Fibroblast of lung (primary cell): ENCODE measurements around the gene MS4A10. TPM values are rescaled to one million over a fixed set of nuclear protein-coding genes. Genes with fewer than 3 reads are reported as not detected.

Experiments
- DNase-seq, 2 donors: peaks; one replicate each; pipeline versions ENCODE4 v3.0.0 to v3.0.0-alpha.2; 2010; ENCODE audit warnings: low read depth in 2 of 2
- H2AFZ ChIP-seq: 2 replicates; pipeline ENCODE4 v1.5.1; 2012; ENCODE audit warnings: low read length, control low read depth, inconsistent platforms
- H3K27ac ChIP-seq: 2 replicates; pipeline ENCODE4 v1.5.1; 2011; ENCODE audit warnings: low read length, control low read depth; ENCODE audit not compliant: insufficient read depth
- H3K27me3 ChIP-seq: 2 replicates; pipeline ENCODE4 v1.5.1; 2011; ENCODE audit warnings: mild to moderate bottlenecking, low read length; ENCODE audit not compliant: control insufficient read depth, insufficient read depth
- H3K36me3 ChIP-seq: 2 replicates; pipeline ENCODE4 v1.5.1; 2011; ENCODE audit warnings: low read length; ENCODE audit not compliant: control insufficient read depth, insufficient read depth
- H3K4me1 ChIP-seq: 2 replicates; pipeline ENCODE4 v1.5.1; 2011; ENCODE audit warnings: low read length; ENCODE audit not compliant: control insufficient read depth, insufficient read depth; ENCODE audit errors: extremely low read depth
- H3K4me2 ChIP-seq: 2 replicates; pipeline ENCODE4 v1.5.1; 2011; ENCODE audit warnings: low read length, control low read depth; ENCODE audit not compliant: insufficient read depth; ENCODE audit errors: extremely low read depth
- H3K4me3 ChIP-seq, 4 experiments: fragments of 200-600 bp in 1 of 4; sonication (generic) in 1 of 4; replicated peaks in 1 of 4; 2 replicates each; pipeline ENCODE4 v1.5.1; 2011 to 2016; ENCODE audit warnings: low read length in 4 of 4, low read depth in 3 of 4, mild to moderate bottlenecking in 3 of 4, control low read depth in 2 of 4, inconsistent platforms in 1 of 4, mixed read lengths in 1 of 4; ENCODE audit not compliant: insufficient read depth in 1 of 4; ENCODE audit errors: control extremely low read depth in 1 of 4
- H3K79me2 ChIP-seq: 2 replicates; pipeline ENCODE4 v1.5.1; 2012; ENCODE audit warnings: mild to moderate bottlenecking, low read length, inconsistent platforms; ENCODE audit not compliant: control insufficient read depth, insufficient read depth
- H3K9ac ChIP-seq: 2 replicates; pipeline ENCODE4 v1.5.1; 2011; ENCODE audit warnings: mild to moderate bottlenecking, low read length, control low read depth; ENCODE audit not compliant: insufficient read depth
- H3K9me3 ChIP-seq: 2 replicates; pipeline ENCODE4 v1.5.1; 2012; ENCODE audit warnings: low read depth, low read length; ENCODE audit not compliant: control insufficient read depth, insufficient read depth
- H4K20me1 ChIP-seq: 2 replicates; pipeline ENCODE4 v1.5.1; 2011; ENCODE audit warnings: low read length; ENCODE audit not compliant: control insufficient read depth, insufficient read depth; ENCODE audit errors: extremely low read depth
- EZH2 ChIP-seq: IDR thresholded peaks from 2 replicates; pipeline ENCODE4 v1.5.1; 2012; ENCODE audit warnings: low read length, control low read depth, mild to moderate bottlenecking; ENCODE audit errors: missing control alignments
- polyA plus RNA-seq, 2 donors: library from polyadenylated mRNA; depleted of rRNA in 1 of 2; stranded (reverse) in 1 of 2; unstranded in 1 of 2; fragments of >200 nt; gene quantifications; 2 replicates each; pipeline ENCODE4 v1.2.1, GENCODE V29; 2011 to 2012; ENCODE audit warnings: missing spikeins in 1 of 2
- total RNA-seq: library from RNA; depleted of rRNA; stranded (reverse); fragments of >200 nt; gene quantifications from 2 replicates; pipeline ENCODE4 v1.2.1, GENCODE V29; 2014
- TF ChIP-seq, protein P1 (sequence below), 2 donors: IDR thresholded peaks in 1 of 2; conservative IDR thresholded peaks in 1 of 2; 1 replicate in 1 of 2; 2 replicates in 1 of 2; pipeline ENCODE4 v1.5.1; 2011 to 2012; ENCODE audit warnings: low read length in 2 of 2, control low read depth in 1 of 2, inconsistent platforms in 1 of 2, low read depth in 1 of 2, mild to moderate bottlenecking in 1 of 2

Gene MS4A10
- total and polyA plus RNA-seq, 2 donors (not counting 1 experiment from before 2014, with no cell fraction given), result not detected

DNA sequence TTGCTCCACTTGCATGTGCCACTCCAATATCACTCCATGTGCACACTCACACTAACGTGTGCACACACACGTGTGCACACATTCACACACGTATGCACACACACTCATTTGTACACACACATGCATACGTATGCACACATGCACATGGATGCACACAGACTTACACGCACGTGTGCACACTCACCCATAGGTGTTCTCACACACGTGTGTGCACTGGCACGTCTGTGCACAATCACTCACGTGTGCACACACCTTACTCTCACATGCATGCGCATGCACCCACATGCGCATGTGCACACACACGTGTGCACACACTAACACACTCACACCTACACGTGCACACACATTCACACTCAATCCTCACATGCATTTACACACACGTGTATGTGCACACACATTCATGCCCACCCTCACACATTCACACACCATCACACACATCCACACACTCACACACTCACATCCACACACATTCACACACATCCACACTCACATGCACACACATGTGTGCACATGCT is 37.7 kb upstream of the MS4A10 start:
- Histone ChIP-seq H3K27me3 (no peaks in the 10 kb centered on the region), H2AFZ (no peak overlapping the region), H3K4me2 (no peak overlapping the region), H3K4me3 (no peak overlapping the region), H3K9me3 (no peaks in the 10 kb centered on the region), H3K9ac (no peak overlapping the region), H3K4me1 (no peaks in the 10 kb centered on the region), H3K36me3 (no peaks in the 10 kb centered on the region), H3K27ac (no peak overlapping the region), H4K20me1 (no peaks in the 10 kb centered on the region), H3K79me2 (no peaks in the 10 kb centered on the region)
- no peak for DNase-seq
- TF ChIP-seq EZH2, result no peak
- TF ChIP-seq, protein P1, sequence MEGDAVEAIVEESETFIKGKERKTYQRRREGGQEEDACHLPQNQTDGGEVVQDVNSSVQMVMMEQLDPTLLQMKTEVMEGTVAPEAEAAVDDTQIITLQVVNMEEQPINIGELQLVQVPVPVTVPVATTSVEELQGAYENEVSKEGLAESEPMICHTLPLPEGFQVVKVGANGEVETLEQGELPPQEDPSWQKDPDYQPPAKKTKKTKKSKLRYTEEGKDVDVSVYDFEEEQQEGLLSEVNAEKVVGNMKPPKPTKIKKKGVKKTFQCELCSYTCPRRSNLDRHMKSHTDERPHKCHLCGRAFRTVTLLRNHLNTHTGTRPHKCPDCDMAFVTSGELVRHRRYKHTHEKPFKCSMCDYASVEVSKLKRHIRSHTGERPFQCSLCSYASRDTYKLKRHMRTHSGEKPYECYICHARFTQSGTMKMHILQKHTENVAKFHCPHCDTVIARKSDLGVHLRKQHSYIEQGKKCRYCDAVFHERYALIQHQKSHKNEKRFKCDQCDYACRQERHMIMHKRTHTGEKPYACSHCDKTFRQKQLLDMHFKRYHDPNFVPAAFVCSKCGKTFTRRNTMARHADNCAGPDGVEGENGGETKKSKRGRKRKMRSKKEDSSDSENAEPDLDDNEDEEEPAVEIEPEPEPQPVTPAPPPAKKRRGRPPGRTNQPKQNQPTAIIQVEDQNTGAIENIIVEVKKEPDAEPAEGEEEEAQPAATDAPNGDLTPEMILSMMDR (conservative IDR thresholded peaks at IDR 0.05 in 1 of 2, IDR thresholded peaks at IDR 0.05 in 1 of 2; ENCODE audit: low read depth in 1 of 2, low read length in 2 of 2), result no peak

DNA sequence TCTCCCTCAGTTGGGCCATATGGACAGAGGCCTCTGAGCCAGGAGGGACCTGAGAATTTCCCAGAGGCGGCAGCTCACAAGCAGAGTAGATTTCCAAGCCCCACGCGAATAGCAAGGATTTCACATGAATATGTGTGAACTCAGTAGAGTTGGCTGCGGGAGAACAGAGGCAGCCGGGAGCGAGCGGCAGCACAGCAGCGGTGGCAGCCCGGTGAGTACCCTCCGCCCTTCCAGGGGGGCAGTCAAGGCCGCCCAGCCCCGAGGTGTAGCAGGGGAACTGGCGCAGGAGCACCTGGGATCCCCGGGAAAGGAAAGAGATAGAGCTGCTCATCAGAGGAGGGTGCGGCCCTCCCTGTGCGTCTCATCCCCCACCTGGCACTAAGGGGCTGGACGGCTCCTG is 36.9 kb upstream of the MS4A10 start:
- Histone ChIP-seq H3K27me3 (no peaks in the 10 kb centered on the region), H3K4me2 (no peak overlapping the region), H3K4me1 (no peaks in the 10 kb centered on the region), H4K20me1 (no peaks in the 10 kb centered on the region), H3K27ac (no peak overlapping the region), H3K9me3 (no peaks in the 10 kb centered on the region), H3K9ac (no peak overlapping the region), H3K79me2 (no peaks in the 10 kb centered on the region), H3K36me3 (no peaks in the 10 kb centered on the region), H2AFZ (no peak overlapping the region), H3K4me3 (no peak overlapping the region)
- DNase-seq, result no peak
- TF ChIP-seq EZH2, result no peak

DNA sequence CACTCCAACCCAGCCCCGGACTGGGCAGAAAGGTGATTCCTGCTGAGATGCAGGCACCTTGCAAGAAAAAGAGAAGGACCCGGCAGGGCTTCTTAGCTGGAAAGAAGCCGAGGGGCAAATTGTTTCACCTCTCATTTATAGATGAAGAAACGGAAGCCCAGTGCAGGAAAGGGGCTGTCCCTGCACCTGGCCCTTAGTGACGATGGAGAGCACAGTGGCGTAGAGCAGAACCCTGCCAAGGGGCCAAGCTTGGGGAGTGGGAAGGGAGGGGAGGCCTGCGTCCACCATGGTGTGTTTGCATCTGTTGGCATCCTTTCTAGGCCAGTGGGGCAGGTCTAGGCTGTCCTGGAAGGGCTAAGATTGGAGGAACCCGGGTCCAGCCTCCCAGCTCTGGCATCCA is 36.3 kb upstream of the MS4A10 start:
- no peak overlapping the region for H3K9ac ChIP-seq
- no peak overlapping the region for H2AFZ ChIP-seq
- no peaks in the 10 kb centered on the region for H3K36me3 ChIP-seq

More for the DNA sequence above, 36.3 kb upstream of the MS4A10 start:
- H3K9me3 ChIP-seq, result no peaks in the 10 kb centered on the region
- no peaks in the 10 kb centered on the region for H4K20me1 ChIP-seq
- no peaks in the 10 kb centered on the region for H3K27me3 ChIP-seq
- no peak overlapping the region for H3K27ac ChIP-seq
- H3K4me2 ChIP-seq, result no peak overlapping the region
- no peak overlapping the region for H3K4me3 ChIP-seq
- no peak for DNase-seq
- no peaks in the 10 kb centered on the region for H3K4me1 ChIP-seq
- TF ChIP-seq, protein P1 (conservative IDR thresholded peaks at IDR 0.05 in 1 of 2, IDR thresholded peaks at IDR 0.05 in 1 of 2; ENCODE audit: low read depth in 1 of 2, low read length in 2 of 2), result no peak
- TF ChIP-seq EZH2, result no peak
- no peaks in the 10 kb centered on the region for H3K79me2 ChIP-seq
